Astrocyte (in vitro differentiated cells and primary cell): ENCODE data around the gene SLCO2A1. TPM values are rescaled to one million over a fixed set of nuclear protein-coding genes. Genes with fewer than 3 reads are reported as not detected.

Experiments
- DNase-seq: peaks from one replicate; pipeline ENCODE4 v3.0.0-alpha.2; 2010; ENCODE audit warnings: low read depth
- FAIRE-seq: peaks from 2 replicates; lab custom pipeline; 2011; peaks lifted over from hg19 to GRCh38; lab: Jason Lieb, UNC
- H2AFZ ChIP-seq: 2 replicates; pipeline ENCODE4 v1.6.0; 2012; ENCODE audit warnings: low read depth, low read length, inconsistent platforms
- H3K27ac ChIP-seq: 2 replicates; pipeline ENCODE4 v1.5.1; 2011; ENCODE audit warnings: low read depth, low read length, inconsistent platforms
- H3K27me3 ChIP-seq: 2 replicates; pipeline ENCODE4 v1.6.0; 2011; ENCODE audit warnings: low read length, inconsistent platforms; ENCODE audit not compliant: insufficient read depth
- H3K36me3 ChIP-seq: 2 replicates; pipeline ENCODE4 v1.5.1; 2011; ENCODE audit warnings: low read length, inconsistent platforms; ENCODE audit not compliant: insufficient read depth
- H3K4me1 ChIP-seq: 2 replicates; pipeline ENCODE4 v1.5.1; 2011; ENCODE audit warnings: low read length, inconsistent platforms; ENCODE audit not compliant: insufficient read depth
- H3K4me2 ChIP-seq: 2 replicates; pipeline ENCODE4 v1.6.0; 2012; ENCODE audit warnings: low read length, inconsistent platforms
- H3K4me3 ChIP-seq: 2 replicates; pipeline ENCODE4 v1.5.1; 2011; ENCODE audit warnings: low read depth, mild to moderate bottlenecking, low read length, inconsistent platforms; ENCODE audit not compliant: insufficient read depth
- H3K79me2 ChIP-seq: 2 replicates; pipeline ENCODE4 v1.6.0; 2012; ENCODE audit warnings: mild to moderate bottlenecking, low read length, inconsistent platforms; ENCODE audit not compliant: insufficient read depth
- H3K9ac ChIP-seq: 2 replicates; pipeline ENCODE4 v1.6.0; 2012; ENCODE audit warnings: mild to moderate bottlenecking, low read length, inconsistent platforms
- H3K9me3 ChIP-seq: 2 replicates; pipeline ENCODE4 v1.5.1; 2012; ENCODE audit warnings: low read depth, mild to moderate bottlenecking, low read length, inconsistent platforms; ENCODE audit not compliant: insufficient read depth
- H4K20me1 ChIP-seq: 2 replicates; pipeline ENCODE4 v1.6.0; 2012; ENCODE audit warnings: low read length, inconsistent platforms; ENCODE audit not compliant: insufficient read depth
- H3K27ac Mint-ChIP-seq: one replicate; pipeline ENCODE4 v1.8.0; 2021; ENCODE audit warnings: mild to moderate bottlenecking, mixed read lengths; ENCODE audit not compliant: unreplicated experiment
- H3K27me3 Mint-ChIP-seq: one replicate; pipeline ENCODE4 v1.8.0; 2021; ENCODE audit warnings: low read depth, mixed read lengths; ENCODE audit not compliant: unreplicated experiment
- H3K36me3 Mint-ChIP-seq: one replicate; pipeline ENCODE4 v1.8.0; 2021; ENCODE audit warnings: low read depth, mixed read lengths; ENCODE audit not compliant: unreplicated experiment
- H3K4me1 Mint-ChIP-seq: one replicate; pipeline ENCODE4 v1.8.0; 2021; ENCODE audit warnings: low read depth, mixed read lengths; ENCODE audit not compliant: unreplicated experiment
- H3K4me3 Mint-ChIP-seq: one replicate; pipeline ENCODE4 v1.8.0; 2021; ENCODE audit warnings: mild to moderate bottlenecking, moderate library complexity, mixed read lengths; ENCODE audit not compliant: unreplicated experiment
- H3K9me3 Mint-ChIP-seq: one replicate; pipeline ENCODE4 v1.8.0; 2021; ENCODE audit warnings: mild to moderate bottlenecking, mixed read lengths; ENCODE audit not compliant: unreplicated experiment
- EZH2 ChIP-seq: IDR thresholded peaks from 2 replicates; pipeline ENCODE4 v1.6.1; 2012; ENCODE audit warnings: mild to moderate bottlenecking, low read length, inconsistent platforms; ENCODE audit not compliant: insufficient read depth
- total RNA-seq: library from RNA; stranded (reverse); gene quantifications from 2 replicates; pipeline ENCODE4 v1.2.1, GENCODE V29; 2021
- TF ChIP-seq, protein P1 (sequence below): IDR thresholded peaks from 2 replicates; pipeline ENCODE4 v1.5.1; 2011; ENCODE audit warnings: low read depth, mild to moderate bottlenecking, inconsistent platforms, low read length, moderate library complexity; ENCODE audit not compliant: insufficient read depth

The SLCO2A1 gene
- total RNA-seq, 1 donor from 2014 or later = 2.1 TPM

DNA sequence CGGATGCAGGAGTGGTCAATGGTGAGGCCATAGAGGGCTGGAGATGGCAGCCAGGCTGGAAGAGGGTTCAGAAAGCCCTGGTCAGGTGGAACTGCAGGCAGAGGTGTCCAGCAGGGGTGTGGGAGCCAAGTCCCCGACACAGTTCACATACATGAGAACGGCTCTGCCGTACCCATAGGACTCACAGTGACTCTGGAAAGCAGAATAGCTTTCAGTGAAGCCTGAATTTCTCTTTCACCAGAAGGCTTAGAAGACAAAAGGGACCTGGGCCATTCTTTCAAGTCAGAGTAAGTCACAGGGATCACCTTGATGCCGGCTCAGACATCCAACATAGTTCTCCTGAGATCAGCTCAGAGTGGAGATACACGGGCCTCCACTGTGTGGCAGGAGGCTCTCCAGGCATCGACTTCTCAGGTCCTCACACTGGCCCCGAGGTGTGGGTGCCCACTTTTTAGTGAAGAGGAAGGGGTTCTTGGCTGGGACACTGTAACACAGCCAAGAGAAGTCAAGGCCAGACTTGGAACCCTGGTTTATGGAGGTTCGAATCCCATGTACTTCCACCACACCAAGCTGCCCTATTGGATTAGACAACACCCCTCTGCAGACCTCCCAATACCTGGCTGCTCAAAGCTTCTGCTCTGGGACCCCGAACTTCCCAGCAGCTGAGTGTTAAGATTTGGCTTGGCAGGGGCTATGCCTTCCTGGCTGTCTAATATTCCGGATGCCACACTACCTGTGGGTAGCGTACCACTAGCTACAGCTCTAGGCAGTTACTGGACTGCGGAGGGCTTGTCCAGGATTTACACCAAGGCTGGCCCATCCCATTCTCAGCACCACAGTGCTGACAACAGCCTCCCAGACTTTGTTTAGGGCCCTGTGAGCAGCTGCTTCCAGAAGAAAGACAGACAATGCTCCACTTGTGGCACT, 93.6 kb downstream of the SLCO2A1 start:
- TF ChIP-seq, protein P1, sequence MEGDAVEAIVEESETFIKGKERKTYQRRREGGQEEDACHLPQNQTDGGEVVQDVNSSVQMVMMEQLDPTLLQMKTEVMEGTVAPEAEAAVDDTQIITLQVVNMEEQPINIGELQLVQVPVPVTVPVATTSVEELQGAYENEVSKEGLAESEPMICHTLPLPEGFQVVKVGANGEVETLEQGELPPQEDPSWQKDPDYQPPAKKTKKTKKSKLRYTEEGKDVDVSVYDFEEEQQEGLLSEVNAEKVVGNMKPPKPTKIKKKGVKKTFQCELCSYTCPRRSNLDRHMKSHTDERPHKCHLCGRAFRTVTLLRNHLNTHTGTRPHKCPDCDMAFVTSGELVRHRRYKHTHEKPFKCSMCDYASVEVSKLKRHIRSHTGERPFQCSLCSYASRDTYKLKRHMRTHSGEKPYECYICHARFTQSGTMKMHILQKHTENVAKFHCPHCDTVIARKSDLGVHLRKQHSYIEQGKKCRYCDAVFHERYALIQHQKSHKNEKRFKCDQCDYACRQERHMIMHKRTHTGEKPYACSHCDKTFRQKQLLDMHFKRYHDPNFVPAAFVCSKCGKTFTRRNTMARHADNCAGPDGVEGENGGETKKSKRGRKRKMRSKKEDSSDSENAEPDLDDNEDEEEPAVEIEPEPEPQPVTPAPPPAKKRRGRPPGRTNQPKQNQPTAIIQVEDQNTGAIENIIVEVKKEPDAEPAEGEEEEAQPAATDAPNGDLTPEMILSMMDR = no peak
- TF ChIP-seq EZH2 = no peak
- Histone ChIP-seq H3K4me1 (peaks cover 3% of the 10 kb centered on the region), H3K27ac (no peak overlapping the region), H4K20me1 (no peaks in the 10 kb centered on the region), H2AFZ (no peak overlapping the region), H3K9ac (no peak overlapping the region), H3K27me3 (peaks cover 14% of the 10 kb centered on the region), H3K36me3 (no peaks in the 10 kb centered on the region), H3K79me2 (no peaks in the 10 kb centered on the region), H3K9me3 (no peaks in the 10 kb centered on the region), H3K4me3 (no peak overlapping the region), H3K4me2 (no peak overlapping the region)
- H3K9me3 Mint-ChIP-seq = peaks cover 9% of the 10 kb centered on the region
- peaks cover 64% of the 10 kb centered on the region for H3K27me3 Mint-ChIP-seq
- DNase-seq (no peak), FAIRE-seq (no peak)
- no peak overlapping the region for H3K27ac Mint-ChIP-seq
- H3K36me3 Mint-ChIP-seq = peaks cover 4% of the 10 kb centered on the region
- H3K4me1 Mint-ChIP-seq = peaks cover 2% of the 10 kb centered on the region
- no peak overlapping the region for H3K4me3 Mint-ChIP-seq

GRCh38 chr3:133934996-133935842, 94.5 kb downstream of the SLCO2A1 start:
- peaks cover 2% of the 10 kb centered on the region for H3K4me1 Mint-ChIP-seq
- no peaks in the 10 kb centered on the region for H4K20me1 ChIP-seq
- H3K9me3 Mint-ChIP-seq = peaks cover 9% of the 10 kb centered on the region
- no peak overlapping the region for H3K4me2 ChIP-seq
- no peak overlapping the region for H2AFZ ChIP-seq
- no peak overlapping the region for H3K4me3 Mint-ChIP-seq
- peaks cover 14% of the 10 kb centered on the region for H3K27me3 ChIP-seq
- peaks cover 3% of the 10 kb centered on the region for H3K4me1 ChIP-seq
- peaks cover 4% of the 10 kb centered on the region for H3K36me3 Mint-ChIP-seq
- FAIRE-seq (no peak), DNase-seq (no peak)
- no peak overlapping the region for H3K4me3 ChIP-seq
- no peaks in the 10 kb centered on the region for H3K9me3 ChIP-seq
- no peaks in the 10 kb centered on the region for H3K36me3 ChIP-seq
- no peaks in the 10 kb centered on the region for H3K79me2 ChIP-seq
- peaks cover 60% of the 10 kb centered on the region for H3K27me3 Mint-ChIP-seq
- no peak overlapping the region for H3K27ac ChIP-seq
- H3K27ac Mint-ChIP-seq = no peak overlapping the region
- no peak for TF ChIP-seq EZH2
- TF ChIP-seq, protein P1 = no peak
- H3K9ac ChIP-seq = no peak overlapping the region
